ENCODE measurements around the gene ZC3H8. TPM values are rescaled to one million over a fixed set of nuclear protein-coding genes. Genes with fewer than 3 reads are reported as not detected.

The ZC3H8 gene
- total RNA-seq, 1 donor from 2014 or later = 9.4 TPM

DNA sequence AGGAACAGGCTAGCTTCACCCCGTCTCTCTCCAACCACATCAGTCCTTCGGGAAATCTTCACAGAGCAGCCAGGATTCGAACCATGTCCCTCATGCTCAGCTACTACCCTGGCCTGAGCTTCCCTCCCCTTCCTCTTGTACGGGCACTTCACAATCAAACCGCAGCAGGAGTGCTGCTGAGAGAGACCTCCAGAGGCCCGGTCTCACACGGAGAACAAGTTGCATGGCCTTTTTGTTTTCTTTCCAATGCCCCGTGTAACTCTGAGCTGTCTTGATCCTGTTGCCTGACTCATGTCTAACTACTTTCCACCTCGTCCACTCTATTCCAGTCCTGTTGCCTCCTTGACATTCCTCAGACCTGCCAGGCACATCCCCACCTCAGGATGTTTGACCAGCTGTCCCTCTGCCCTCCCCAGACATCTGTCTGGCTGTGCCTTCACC, 91.3 kb downstream of the ZC3H8 start:
- no peak for ATAC-seq

DNA sequence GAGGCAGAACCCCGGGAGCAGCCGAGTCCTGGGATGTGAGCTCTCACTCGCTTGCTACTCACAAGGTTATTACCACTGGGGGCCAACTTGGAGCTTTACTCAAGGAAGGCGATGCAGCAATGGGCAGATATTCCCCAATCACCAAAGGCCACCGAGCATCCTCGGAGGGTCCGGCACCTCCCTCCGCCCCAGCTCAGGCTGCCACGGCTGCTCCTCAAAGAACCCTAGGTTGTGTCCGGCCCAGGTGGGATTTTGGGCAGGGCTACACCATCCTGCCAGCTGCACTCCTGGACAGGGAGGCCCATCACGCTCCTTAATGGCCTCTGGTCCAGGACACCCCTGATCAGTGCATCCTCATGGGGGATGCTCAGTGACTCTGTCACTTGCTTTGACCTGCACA, 91.9 kb downstream of the ZC3H8 start:
- ATAC-seq = no peak

DNA sequence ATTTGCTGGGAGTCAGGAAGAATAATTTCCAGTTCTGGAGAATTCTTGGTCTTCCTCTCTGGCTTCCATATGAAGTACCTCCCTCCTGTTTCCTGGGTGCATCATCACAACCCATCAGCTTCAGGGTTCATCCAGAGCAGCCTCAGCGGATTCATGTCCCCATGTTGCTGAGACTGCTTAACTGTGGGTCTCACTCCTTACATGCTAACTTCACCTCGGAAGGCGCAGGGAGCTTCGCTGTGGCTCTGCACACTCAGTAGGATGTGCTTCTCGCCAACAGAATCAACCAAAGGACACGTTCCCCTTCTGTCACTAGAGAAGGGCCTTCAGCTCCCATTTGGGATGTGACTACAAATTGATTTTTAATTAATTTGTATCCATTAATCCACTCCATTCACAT, 92.5 kb downstream of the ZC3H8 start:
- ATAC-seq = no peak

Other genes starting within 250 kb of the ZC3H8 start
- gene TMEM87B, start 199.8 kb downstream of the ZC3H8 start, total RNA-seq = 18.7 TPM
- 1.4 TPM for gene FBLN7, start 116.7 kb downstream of the ZC3H8 start, total RNA-seq
- gene ZC3H6, start 20.6 kb upstream of the ZC3H8 start, total RNA-seq = 4.9 TPM
- 3.5 TPM for gene RGPD8, start 178.6 kb upstream of the ZC3H8 start, total RNA-seq
- 21.6 TPM for gene TTL, start 227.1 kb upstream of the ZC3H8 start, total RNA-seq